Measurements from ENCODE around the gene TNS2.

- TF ChIP-seq CTCF (IDR thresholded peaks at IDR 0.05), result no peak
- TF ChIP-seq EZH2phosphoT487 (IDR thresholded peaks at IDR 0.05), result no peak
Observed at GRCh38 chr12:53070877-53071492, 21.1 kb downstream of the TNS2 start.

Data from neural progenitor cell (in vitro differentiated cells).